RWPE1 (cell line): Measurements from ENCODE around the gene LIPC.

Experiments used
- CTCF ChIA-PET: fragments of 350-600 bp; sonication (Branson Sonifier 250); formaldehyde crosslinking; extraction: SDS; loops from one replicate; lab custom pipeline; 2021; lab: Yijun Ruan, JAX
- POLR2A ChIA-PET: fragments of 400-600 bp; formaldehyde crosslinking; extraction: SDS; loops from one replicate; lab custom pipeline; 2020; ENCODE audit warnings: antibody characterized with exemption; ENCODE audit not compliant: low non-redundant PET; lab: Yijun Ruan, JAX
- DNase-seq: peaks from one replicate; pipeline ENCODE4 v3.0.0; 2012; ENCODE audit warnings: low spot score
- H3K27ac ChIP-seq: fragments of 450-650 bp; 2 replicates; pipeline ENCODE4 v1.5.1; 2017
- TF ChIP-seq, protein P1 (sequence below): fragments of 450-650 bp; conservative IDR thresholded peaks from 2 replicates; pipeline ENCODE4 v1.5.1; 2017; ENCODE audit warnings: low read depth, mild to moderate bottlenecking

The LIPC gene

DNA sequence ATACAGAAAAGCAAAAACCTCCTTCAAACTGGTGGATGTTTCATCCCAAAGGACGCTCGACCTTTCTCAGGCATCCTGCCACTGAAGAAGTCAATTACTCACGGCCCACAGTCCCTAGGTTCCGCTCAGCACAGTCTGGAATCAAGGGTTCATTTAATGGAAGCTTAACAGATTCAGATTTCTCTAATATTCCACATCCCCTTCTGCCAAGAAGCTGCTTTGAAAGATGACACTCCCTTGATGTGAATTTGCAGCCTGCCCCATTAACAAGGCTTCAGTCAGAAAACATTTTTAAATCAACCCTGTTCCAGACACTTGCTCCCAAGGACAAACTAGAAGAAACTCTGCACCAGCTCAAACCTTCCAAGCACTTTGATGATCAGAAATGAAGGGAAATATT lies 81.2 kb downstream of the LIPC start:
- H3K27ac ChIP-seq: no peak overlapping the region
- DNase-seq: no peak
- TF ChIP-seq, protein P1, sequence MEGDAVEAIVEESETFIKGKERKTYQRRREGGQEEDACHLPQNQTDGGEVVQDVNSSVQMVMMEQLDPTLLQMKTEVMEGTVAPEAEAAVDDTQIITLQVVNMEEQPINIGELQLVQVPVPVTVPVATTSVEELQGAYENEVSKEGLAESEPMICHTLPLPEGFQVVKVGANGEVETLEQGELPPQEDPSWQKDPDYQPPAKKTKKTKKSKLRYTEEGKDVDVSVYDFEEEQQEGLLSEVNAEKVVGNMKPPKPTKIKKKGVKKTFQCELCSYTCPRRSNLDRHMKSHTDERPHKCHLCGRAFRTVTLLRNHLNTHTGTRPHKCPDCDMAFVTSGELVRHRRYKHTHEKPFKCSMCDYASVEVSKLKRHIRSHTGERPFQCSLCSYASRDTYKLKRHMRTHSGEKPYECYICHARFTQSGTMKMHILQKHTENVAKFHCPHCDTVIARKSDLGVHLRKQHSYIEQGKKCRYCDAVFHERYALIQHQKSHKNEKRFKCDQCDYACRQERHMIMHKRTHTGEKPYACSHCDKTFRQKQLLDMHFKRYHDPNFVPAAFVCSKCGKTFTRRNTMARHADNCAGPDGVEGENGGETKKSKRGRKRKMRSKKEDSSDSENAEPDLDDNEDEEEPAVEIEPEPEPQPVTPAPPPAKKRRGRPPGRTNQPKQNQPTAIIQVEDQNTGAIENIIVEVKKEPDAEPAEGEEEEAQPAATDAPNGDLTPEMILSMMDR: no peak
- POLR2A ChIA-PET: no interaction called here
- CTCF ChIA-PET: no interaction called here

DNA sequence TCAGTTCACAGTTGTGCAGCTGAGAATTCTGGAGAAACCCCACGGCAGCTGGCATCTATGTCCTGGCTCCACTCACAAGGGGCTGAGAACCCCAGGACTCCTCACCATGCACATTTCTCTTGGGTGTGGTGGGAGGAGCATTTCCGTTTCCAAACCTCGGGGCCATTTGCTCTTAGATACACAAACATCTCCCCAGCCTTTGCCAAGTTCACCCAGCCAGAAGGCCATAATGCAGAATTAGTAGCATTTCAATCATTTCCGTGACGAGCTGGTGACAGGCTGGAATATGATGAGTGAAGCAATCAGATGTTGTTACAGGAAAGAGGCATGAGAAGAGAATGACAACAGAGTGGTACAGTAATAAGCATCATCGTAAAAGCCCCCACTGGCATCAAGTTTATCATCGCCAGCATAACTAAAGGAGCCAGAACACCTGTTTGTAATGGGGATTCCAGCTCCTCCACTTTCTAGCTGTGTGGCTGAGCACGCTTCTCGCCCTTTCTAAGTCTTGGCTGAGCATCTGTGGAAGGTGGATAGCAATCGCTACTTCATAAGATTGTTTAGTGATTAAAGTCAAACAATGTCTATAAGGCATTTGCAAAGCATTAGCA lies 82.0 kb downstream of the LIPC start:
- no peak for DNase-seq
- H3K27ac ChIP-seq: no peak overlapping the region
- CTCF ChIA-PET: no interaction called here
- POLR2A ChIA-PET: no interaction called here
- TF ChIP-seq, protein P1: no peak

DNA sequence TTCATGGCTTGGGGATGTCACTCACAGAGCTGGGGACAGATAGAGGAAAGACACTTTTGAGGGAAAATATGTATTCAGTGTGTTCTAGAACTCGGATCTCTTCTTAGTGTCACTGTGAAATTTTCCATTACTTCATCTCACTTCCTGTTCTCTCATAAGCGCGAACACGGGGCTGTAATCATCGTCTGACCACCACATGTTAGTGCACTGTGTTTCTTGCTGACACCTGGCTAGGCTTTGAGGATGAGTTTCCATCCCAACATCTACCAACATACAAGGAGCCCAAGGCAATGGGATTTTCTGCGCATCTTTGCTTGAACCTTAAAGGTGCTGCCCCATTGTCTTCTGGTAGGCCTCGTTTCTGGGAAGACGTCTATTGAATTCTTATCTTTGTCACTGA lies 84.0 kb downstream of the LIPC start:
- ChIA-PET CTCF (interaction anchor here (0.6 kb wide), 1 partner anchor 80 kb away, joined by 4 read pairs; no protein-coding TSS in a partner anchor), POLR2A (no interaction called here)
- DNase-seq: no peak
- TF ChIP-seq, protein P1: no peak
- H3K27ac ChIP-seq: no peak overlapping the region

DNA sequence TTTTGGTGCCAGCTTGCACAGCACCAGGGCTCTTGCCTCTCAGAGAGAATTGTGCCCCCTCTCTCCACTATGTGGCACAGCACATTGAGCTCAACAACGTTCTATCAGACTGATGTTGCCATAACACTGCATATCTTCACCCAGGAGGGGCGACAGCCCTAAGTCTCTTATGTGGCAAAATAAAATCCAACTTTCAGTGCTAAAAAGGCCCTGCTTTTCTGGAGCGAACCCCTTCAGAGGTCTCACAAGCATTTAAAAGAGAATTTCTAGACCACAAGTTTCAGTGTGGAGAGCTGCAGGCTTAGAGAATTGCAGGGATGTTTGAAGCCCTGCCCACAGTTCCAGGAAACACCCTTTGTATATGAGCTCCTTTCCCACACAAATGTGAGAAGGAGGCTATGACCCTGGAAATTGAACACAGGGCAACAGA lies 85.5 kb downstream of the LIPC start:
- no peak overlapping the region for H3K27ac ChIP-seq
- TF ChIP-seq, protein P1: no peak
- DNase-seq: no peak
- CTCF ChIA-PET: no interaction called here
- POLR2A ChIA-PET: no interaction called here

DNA sequence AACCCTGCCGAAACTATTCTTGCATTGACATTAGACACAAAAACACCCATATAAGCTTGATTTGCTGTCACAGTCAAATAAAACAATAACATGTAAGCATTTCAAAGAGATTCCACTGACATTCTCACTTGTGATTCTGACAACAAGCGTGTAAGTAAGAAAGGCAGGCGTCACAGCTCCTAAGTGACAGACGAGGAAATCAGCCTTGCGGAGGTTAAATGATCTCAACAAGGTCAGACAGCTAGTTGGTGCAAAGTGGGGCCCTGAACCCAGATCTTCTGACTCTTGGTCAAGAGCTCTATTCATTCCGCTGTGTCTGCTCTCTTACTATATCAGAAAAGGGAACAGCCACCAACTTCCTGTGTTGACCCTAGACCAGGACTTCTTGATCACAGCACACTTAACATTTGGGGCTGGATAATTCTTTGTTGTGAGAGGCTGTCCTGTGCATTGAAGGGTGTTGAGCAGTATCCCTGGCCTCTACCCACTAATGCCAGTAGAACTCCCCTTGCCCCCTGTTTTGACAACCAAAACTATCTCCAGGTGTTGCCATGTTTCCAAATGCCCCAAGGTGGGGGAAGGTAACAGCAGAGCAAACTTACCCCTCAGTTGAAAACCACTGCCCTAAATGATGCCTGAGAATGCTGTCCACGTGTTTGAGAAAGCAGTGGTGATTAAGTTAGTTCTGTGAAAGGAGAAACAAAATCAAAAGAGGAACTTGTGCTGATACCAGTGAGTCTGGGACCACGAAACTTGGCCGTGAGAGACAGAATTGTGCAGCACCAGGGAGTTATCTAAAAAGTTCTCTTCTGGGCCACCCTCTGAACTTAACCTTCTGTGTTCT lies 86.1 kb downstream of the LIPC start:
- CTCF ChIA-PET: no interaction called here
- no peak overlapping the region for H3K27ac ChIP-seq
- TF ChIP-seq, protein P1: no peak
- no peak for DNase-seq
- POLR2A ChIA-PET: no interaction called here

DNA sequence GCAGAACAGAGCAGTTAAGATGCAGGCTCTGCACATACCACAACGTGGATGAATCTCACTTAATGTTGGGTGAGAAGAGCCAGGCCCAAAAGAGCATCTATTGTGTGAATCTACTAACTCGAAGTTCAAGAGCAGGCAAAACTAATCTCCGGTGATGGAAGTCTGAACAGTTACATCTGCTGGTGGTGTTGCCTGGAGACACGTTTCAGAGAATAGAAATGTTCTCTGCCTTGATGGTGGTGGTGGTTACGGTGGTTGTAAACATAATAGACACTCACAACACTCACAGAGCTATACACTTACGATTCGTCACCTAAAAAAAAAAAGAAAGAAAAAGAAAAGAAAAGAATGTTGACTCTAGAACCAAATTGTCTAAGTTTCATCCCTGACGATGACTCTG lies 86.8 kb downstream of the LIPC start:
- TF ChIP-seq, protein P1: no peak
- no peak overlapping the region for H3K27ac ChIP-seq
- CTCF ChIA-PET: no interaction called here
- no peak for DNase-seq
- POLR2A ChIA-PET: no interaction called here
